ENCODE results near the gene PDGFA.

PDGFA gene

GRCh38 chr7:491958-492713, 27.5 kb downstream of the PDGFA start:
- no peaks in the 10 kb centered on the region for H3K9me3 ChIP-seq (ENCODE audit: control insufficient read depth in 1 of 2, low read length in 2 of 2)
- H3K36me3 ChIP-seq (ENCODE audit: control insufficient read depth in 1 of 2, insufficient read depth in 2 of 2, low read length in 2 of 2), result peaks cover 0 to 4% of the 10 kb centered on the region in 2 donors
- no peak overlapping the region for H3K9ac ChIP-seq (ENCODE audit: low read depth in 1 of 2, low read length in 2 of 2)
- no peaks in the 10 kb centered on the region for H3K4me1 ChIP-seq (ENCODE audit: control insufficient read depth in 1 of 2, insufficient read depth in 2 of 2, low read length in 2 of 2)
- H3K27me3 ChIP-seq (ENCODE audit: control insufficient read depth in 1 of 2, insufficient read depth in 2 of 2, low read length in 2 of 2), result no peaks in the 10 kb centered on the region
- no peak overlapping the region for H3K27ac ChIP-seq (ENCODE audit: low read depth, low read length)
- no peak overlapping the region for H3K4me3 ChIP-seq (ENCODE audit: low read depth in 1 of 2, low read length in 2 of 2)

GRCh38 chr7:491292-491957, 28.2 kb downstream of the PDGFA start:
- no peak overlapping the region for H3K27ac ChIP-seq (ENCODE audit: low read depth, low read length)
- H3K27me3 ChIP-seq (ENCODE audit: control insufficient read depth in 1 of 2, insufficient read depth in 2 of 2, low read length in 2 of 2), result peaks cover 1 to 3% of the 10 kb centered on the region in 2 donors
- H3K9ac ChIP-seq (ENCODE audit: low read depth in 1 of 2, low read length in 2 of 2), result no peak overlapping the region
- H3K4me3 ChIP-seq (ENCODE audit: low read depth in 1 of 2, low read length in 2 of 2), result no peak overlapping the region
- H3K9me3 ChIP-seq (ENCODE audit: control insufficient read depth in 1 of 2, low read length in 2 of 2), result no peaks in the 10 kb centered on the region
- no peaks in the 10 kb centered on the region for H3K4me1 ChIP-seq (ENCODE audit: control insufficient read depth in 1 of 2, insufficient read depth in 2 of 2, low read length in 2 of 2)
- H3K36me3 ChIP-seq (ENCODE audit: control insufficient read depth in 1 of 2, insufficient read depth in 2 of 2, low read length in 2 of 2), result no peaks in the 10 kb centered on the region

GRCh38 chr7:490461-491291, 29.0 kb downstream of the PDGFA start:
- Histone ChIP-seq H3K27ac (ENCODE audit: low read depth, low read length) (no peak overlapping the region), H3K4me1 (ENCODE audit: control insufficient read depth in 1 of 2, insufficient read depth in 2 of 2, low read length in 2 of 2) (no peaks in the 10 kb centered on the region), H3K27me3 (ENCODE audit: control insufficient read depth in 1 of 2, insufficient read depth in 2 of 2, low read length in 2 of 2) (peaks cover 4% of the 10 kb centered on the region in 2 donors), H3K4me3 (ENCODE audit: low read depth in 1 of 2, low read length in 2 of 2) (no peak overlapping the region), H3K9me3 (ENCODE audit: control insufficient read depth in 1 of 2, low read length in 2 of 2) (no peaks in the 10 kb centered on the region), H3K36me3 (ENCODE audit: control insufficient read depth in 1 of 2, insufficient read depth in 2 of 2, low read length in 2 of 2) (no peaks in the 10 kb centered on the region), H3K9ac (ENCODE audit: low read depth in 1 of 2, low read length in 2 of 2) (no peak overlapping the region)

- no peaks in the 10 kb centered on the region for H3K36me3 ChIP-seq (ENCODE audit: control insufficient read depth in 1 of 2, insufficient read depth in 2 of 2, low read length in 2 of 2)
- H3K4me3 ChIP-seq (ENCODE audit: low read depth in 1 of 2, low read length in 2 of 2), result no peak overlapping the region
- H3K27me3 ChIP-seq (ENCODE audit: control insufficient read depth in 1 of 2, insufficient read depth in 2 of 2, low read length in 2 of 2), result peaks cover 4% of the 10 kb centered on the region in 2 donors
- H3K9ac ChIP-seq (ENCODE audit: low read depth in 1 of 2, low read length in 2 of 2), result no peak overlapping the region
- H3K4me1 ChIP-seq (ENCODE audit: control insufficient read depth in 1 of 2, insufficient read depth in 2 of 2, low read length in 2 of 2), result peaks cover 0 to 3% of the 10 kb centered on the region in 2 donors
- no peaks in the 10 kb centered on the region for H3K9me3 ChIP-seq (ENCODE audit: control insufficient read depth in 1 of 2, low read length in 2 of 2)
- H3K27ac ChIP-seq (ENCODE audit: low read depth, low read length), result no peak overlapping the region
Observed at GRCh38 chr7:489876-490275, 29.8 kb downstream of the PDGFA start.

- no peaks in the 10 kb centered on the region for H3K9me3 ChIP-seq (ENCODE audit: control insufficient read depth in 1 of 2, low read length in 2 of 2)
Observed at GRCh38 chr7:486216-486743, 33.4 kb downstream of the PDGFA start.

GRCh38 chr7:485188-486081, 34.2 kb downstream of the PDGFA start:
- peaks cover 0 to 3% of the 10 kb centered on the region in 2 donors for H3K4me1 ChIP-seq (ENCODE audit: control insufficient read depth in 1 of 2, insufficient read depth in 2 of 2, low read length in 2 of 2)
- H3K36me3 ChIP-seq (ENCODE audit: control insufficient read depth in 1 of 2, insufficient read depth in 2 of 2, low read length in 2 of 2), result no peaks in the 10 kb centered on the region
- H3K9ac ChIP-seq (ENCODE audit: low read depth in 1 of 2, low read length in 2 of 2), result no peak overlapping the region
- peaks cover 4 to 7% of the 10 kb centered on the region in 2 donors for H3K27me3 ChIP-seq (ENCODE audit: control insufficient read depth in 1 of 2, insufficient read depth in 2 of 2, low read length in 2 of 2)
- H3K27ac ChIP-seq (ENCODE audit: low read depth, low read length), result no peak overlapping the region
- H3K4me3 ChIP-seq (ENCODE audit: low read depth in 1 of 2, low read length in 2 of 2), result no peak overlapping the region
- no peaks in the 10 kb centered on the region for H3K9me3 ChIP-seq (ENCODE audit: control insufficient read depth in 1 of 2, low read length in 2 of 2)

More at GRCh38 chr7:486216-486743, 33.4 kb downstream of the PDGFA start:
- H3K27ac ChIP-seq (ENCODE audit: low read depth, low read length), result no peak overlapping the region
- H3K36me3 ChIP-seq (ENCODE audit: control insufficient read depth in 1 of 2, insufficient read depth in 2 of 2, low read length in 2 of 2), result no peaks in the 10 kb centered on the region
- H3K4me3 ChIP-seq (ENCODE audit: low read depth in 1 of 2, low read length in 2 of 2), result no peak overlapping the region
- peaks cover 0 to 3% of the 10 kb centered on the region in 2 donors for H3K4me1 ChIP-seq (ENCODE audit: control insufficient read depth in 1 of 2, insufficient read depth in 2 of 2, low read length in 2 of 2)
- H3K9ac ChIP-seq (ENCODE audit: low read depth in 1 of 2, low read length in 2 of 2), result no peak overlapping the region
- H3K27me3 ChIP-seq (ENCODE audit: control insufficient read depth in 1 of 2, insufficient read depth in 2 of 2, low read length in 2 of 2), result peaks cover 4 to 7% of the 10 kb centered on the region in 2 donors

- peaks cover 4 to 7% of the 10 kb centered on the region in 2 donors for H3K27me3 ChIP-seq (ENCODE audit: control insufficient read depth in 1 of 2, insufficient read depth in 2 of 2, low read length in 2 of 2)
- no peaks in the 10 kb centered on the region for H3K9me3 ChIP-seq (ENCODE audit: control insufficient read depth in 1 of 2, low read length in 2 of 2)
- peaks cover 0 to 3% of the 10 kb centered on the region in 2 donors for H3K4me1 ChIP-seq (ENCODE audit: control insufficient read depth in 1 of 2, insufficient read depth in 2 of 2, low read length in 2 of 2)
- H3K27ac ChIP-seq (ENCODE audit: low read depth, low read length), result no peak overlapping the region
- H3K4me3 ChIP-seq (ENCODE audit: low read depth in 1 of 2, low read length in 2 of 2), result no peak overlapping the region
- no peaks in the 10 kb centered on the region for H3K36me3 ChIP-seq (ENCODE audit: control insufficient read depth in 1 of 2, insufficient read depth in 2 of 2, low read length in 2 of 2)
- no peak overlapping the region for H3K9ac ChIP-seq (ENCODE audit: low read depth in 1 of 2, low read length in 2 of 2)
Observed at GRCh38 chr7:484356-485101, 35.1 kb downstream of the PDGFA start.

GRCh38 chr7:483656-484355, 35.8 kb downstream of the PDGFA start:
- no peaks in the 10 kb centered on the region for H3K36me3 ChIP-seq (ENCODE audit: control insufficient read depth in 1 of 2, insufficient read depth in 2 of 2, low read length in 2 of 2)
- H3K9me3 ChIP-seq (ENCODE audit: control insufficient read depth in 1 of 2, low read length in 2 of 2), result no peaks in the 10 kb centered on the region
- no peak overlapping the region for H3K9ac ChIP-seq (ENCODE audit: low read depth in 1 of 2, low read length in 2 of 2)
- H3K27ac ChIP-seq (ENCODE audit: low read depth, low read length), result no peak overlapping the region
- peaks cover 0 to 3% of the 10 kb centered on the region in 2 donors for H3K4me1 ChIP-seq (ENCODE audit: control insufficient read depth in 1 of 2, insufficient read depth in 2 of 2, low read length in 2 of 2)
- no peak overlapping the region for H3K4me3 ChIP-seq (ENCODE audit: low read depth in 1 of 2, low read length in 2 of 2)
- peaks cover 4 to 7% of the 10 kb centered on the region in 2 donors for H3K27me3 ChIP-seq (ENCODE audit: control insufficient read depth in 1 of 2, insufficient read depth in 2 of 2, low read length in 2 of 2)
